ENCODE data around the gene OR8B3. TPM values are rescaled to one million over a fixed set of nuclear protein-coding genes. Genes with fewer than 3 reads are reported as not detected.

Gene OR8B3
- not detected for total RNA-seq

- TF ChIP-seq CTCF (IDR thresholded peaks at IDR 0.05) = no peak
- H3K4me3 ChIP-seq = no peak within 1 kb of the TSS
- no peaks in the 10 kb centered on the region for H3K4me1 ChIP-seq
- DNase-seq (ENCODE audit: low spot score in 2 of 2) = no peak
- H3K27me3 ChIP-seq = no peaks in the 10 kb centered on the region
- no peak within 1 kb of the TSS for H3K27ac ChIP-seq
- H3K9me3 ChIP-seq = no peaks in the 10 kb centered on the region
- no peaks in the 10 kb centered on the region for H3K36me3 ChIP-seq
- intact Hi-C loops (cut with DNase I) = no loop called here
Measured at GRCh38 chr11:124398924-124399323, at the start of gene OR8B3. Gene OR8B3 (minus strand): TSS chr11:124399024. CDS start chr11:124397351, 1,673 bp downstream.

GRCh38 chr11:124446916-124447315, 48.1 kb upstream of the OR8B3 start:
- DNase-seq (ENCODE audit: low spot score in 2 of 2) = no peak
- Histone ChIP-seq H3K4me1 (no peaks in the 10 kb centered on the region), H3K9me3 (no peaks in the 10 kb centered on the region), H3K27ac (no peak overlapping the region), H3K4me3 (no peak overlapping the region), H3K36me3 (no peaks in the 10 kb centered on the region), H3K27me3 (no peaks in the 10 kb centered on the region)
- no peak for TF ChIP-seq CTCF (IDR thresholded peaks at IDR 0.05)
- intact Hi-C loops (cut with DNase I) = no loop called here

- no peak for DNase-seq (ENCODE audit: low spot score in 2 of 2)
- H3K27me3 ChIP-seq = no peaks in the 10 kb centered on the region
- no peak within 1 kb of the TSS for H3K27ac ChIP-seq
- no peaks in the 10 kb centered on the region for H3K9me3 ChIP-seq
- no peak for TF ChIP-seq CTCF (IDR thresholded peaks at IDR 0.05)
- no peaks in the 10 kb centered on the region for H3K36me3 ChIP-seq
- no peak within 1 kb of the TSS for H3K4me3 ChIP-seq
- no peaks in the 10 kb centered on the region for H3K4me1 ChIP-seq
- intact Hi-C loops (cut with DNase I) = no loop called here
Measured at GRCh38 chr11:124445646-124446150, 46.9 kb upstream of the OR8B3 start, which contains the start of gene OR8B8. Gene OR8B8 (minus strand): TSS chr11:124445696. CDS start chr11:124441085, 4,611 bp downstream.

GRCh38 chr11:124442847-124443246, 44.0 kb upstream of the OR8B3 start:
- no peak for TF ChIP-seq CTCF (IDR thresholded peaks at IDR 0.05)
- DNase-seq (ENCODE audit: low spot score in 2 of 2) = no peak
- Histone ChIP-seq H3K27me3 (no peaks in the 10 kb centered on the region), H3K36me3 (no peaks in the 10 kb centered on the region), H3K27ac (no peak overlapping the region), H3K4me3 (no peak overlapping the region), H3K9me3 (no peaks in the 10 kb centered on the region), H3K4me1 (no peaks in the 10 kb centered on the region)
- intact Hi-C loops (cut with DNase I) = no loop called here

- Histone ChIP-seq H3K27ac (no peak overlapping the region), H3K36me3 (no peaks in the 10 kb centered on the region), H3K4me3 (no peak overlapping the region), H3K4me1 (no peaks in the 10 kb centered on the region), H3K9me3 (no peaks in the 10 kb centered on the region), H3K27me3 (no peaks in the 10 kb centered on the region)
- intact Hi-C loops (cut with DNase I) = no loop called here
- TF ChIP-seq CTCF (IDR thresholded peaks at IDR 0.05) = no peak
- no peak for DNase-seq (ENCODE audit: low spot score in 2 of 2)
Measured at GRCh38 chr11:124442442-124442841, 43.6 kb upstream of the OR8B3 start.

- no peaks in the 10 kb centered on the region for H3K36me3 ChIP-seq
- H3K27me3 ChIP-seq = no peaks in the 10 kb centered on the region
- no peaks in the 10 kb centered on the region for H3K9me3 ChIP-seq
- no peak for DNase-seq (ENCODE audit: low spot score in 2 of 2)
- intact Hi-C loops (cut with DNase I) = no loop called here
- H3K4me1 ChIP-seq = no peaks in the 10 kb centered on the region
- no peak overlapping the region for H3K27ac ChIP-seq
- H3K4me3 ChIP-seq = no peak overlapping the region
- no peak for TF ChIP-seq CTCF (IDR thresholded peaks at IDR 0.05)
Measured at GRCh38 chr11:124441519-124441918, 42.7 kb upstream of the OR8B3 start.
